ENCODE data around the gene ACSL1. TPM values are rescaled to one million over a fixed set of nuclear protein-coding genes. Genes with fewer than 3 reads are reported as not detected.

The ACSL1 gene
- total and polyA plus RNA-seq, 2 donors (not counting 3 experiments of a cell fraction or from before 2014, with no cell fraction given), result 7.3 to 17.7 TPM

DNA sequence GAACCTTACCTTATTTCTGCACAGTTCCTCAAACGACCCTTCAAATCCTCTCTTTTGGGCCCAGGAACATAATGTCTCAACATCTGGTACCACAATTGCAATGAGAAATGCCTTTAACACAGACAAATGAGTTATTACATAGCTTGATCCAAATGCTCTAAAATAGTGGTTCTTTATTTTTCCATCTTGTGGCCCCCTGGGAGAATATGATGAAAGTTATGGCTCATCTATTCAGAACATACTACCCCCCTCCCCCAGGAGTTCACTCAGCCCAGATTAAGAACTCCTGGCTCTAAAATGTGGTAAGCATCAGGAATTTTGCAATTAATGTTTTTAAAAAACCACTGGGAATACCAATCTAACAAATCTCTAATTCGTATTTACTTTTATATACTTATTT, 68.0 kb downstream of the ACSL1 start:
- Histone ChIP-seq H3K36me3 (ENCODE audit: control insufficient read depth in 2 of 2, extremely low read depth in 1 of 2, insufficient read depth in 2 of 2, low read length in 2 of 2) (no peaks in the 10 kb centered on the region), H2AFZ (ENCODE audit: low read depth, low read length) (no peak overlapping the region), H3K27ac (ENCODE audit: insufficient read depth, low read depth, low read length) (no peak overlapping the region), H3K9me1 (replicated peaks; ENCODE audit: control insufficient read depth, extremely low read depth, insufficient read depth, low read length) (no peaks in the 10 kb centered on the region), H3K4me3 (replicated peaks in 1 of 3; ENCODE audit: insufficient read depth in 1 of 3, low read depth in 1 of 3, low read length in 3 of 3) (no peak overlapping the region), H3K9ac (replicated peaks; ENCODE audit: extremely low read depth, insufficient read depth, low read length) (no peak overlapping the region), H3K27me3 (ENCODE audit: control insufficient read depth in 2 of 2, insufficient read depth in 2 of 2, low read length in 2 of 2) (no peaks in the 10 kb centered on the region), H4K20me1 (replicated peaks; ENCODE audit: control insufficient read depth, extremely low read depth, insufficient read depth, low read length) (no peaks in the 10 kb centered on the region), H3K79me2 (ENCODE audit: control insufficient read depth, insufficient read depth, low read length) (no peaks in the 10 kb centered on the region), H3K4me1 (ENCODE audit: control insufficient read depth, extremely low read depth, insufficient read depth, low read length) (no peaks in the 10 kb centered on the region), H3K9me3 (replicated peaks; ENCODE audit: control insufficient read depth, insufficient read depth, low read length) (no peaks in the 10 kb centered on the region), H3K4me2 (ENCODE audit: insufficient read depth, low read length) (no peak overlapping the region)
- ChIA-PET POLR2A (no interaction called here), CTCF (interaction anchor here (1.0 kb wide), 1 partner anchor 12 kb away, joined by 4 read pairs; no protein-coding TSS in a partner anchor)
- dilution Hi-C loops (cut with MboI; ENCODE audit: extremely low pct_ligation_motif_present, low sequenced_read_pairs) (no loop called here), intact Hi-C loops (cut with micrococcal nuclease) (no loop called here)
- no peak for DNase-seq (ENCODE audit: low read depth, low spot score)
- TF ChIP-seq, protein P1, sequence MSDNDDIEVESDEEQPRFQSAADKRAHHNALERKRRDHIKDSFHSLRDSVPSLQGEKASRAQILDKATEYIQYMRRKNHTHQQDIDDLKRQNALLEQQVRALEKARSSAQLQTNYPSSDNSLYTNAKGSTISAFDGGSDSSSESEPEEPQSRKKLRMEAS (IDR thresholded peaks at IDR 0.05; ENCODE audit: insufficient read depth, insufficient read length), result no peak
- TF ChIP-seq POLR2AphosphoS5 (IDR thresholded peaks at IDR 0.05; ENCODE audit: insufficient read depth, low read depth, low read length), result no peak
- TF ChIP-seq POLR2A (IDR thresholded peaks at IDR 0.05; ENCODE audit: low read depth, low read length), result no peak
- no peak for TF ChIP-seq GATA2 (IDR thresholded peaks at IDR 0.05; ENCODE audit: insufficient read depth, insufficient read length, low read depth, low read length)
- TF ChIP-seq JUN (IDR thresholded peaks at IDR 0.05; ENCODE audit: borderline replicate concordance, insufficient read depth, insufficient read length, low read depth), result no peak
- TF ChIP-seq EZH2 (IDR thresholded peaks at IDR 0.05; ENCODE audit: borderline replicate concordance, low read depth, low read length, severe bottlenecking), result no peak
- TF ChIP-seq MYC (IDR thresholded peaks at IDR 0.05; ENCODE audit: low read depth, low read length), result no peak
- no peak for TF ChIP-seq FOS (IDR thresholded peaks at IDR 0.05; ENCODE audit: borderline replicate concordance, insufficient read depth, low read length)
- TF ChIP-seq, protein P2, sequence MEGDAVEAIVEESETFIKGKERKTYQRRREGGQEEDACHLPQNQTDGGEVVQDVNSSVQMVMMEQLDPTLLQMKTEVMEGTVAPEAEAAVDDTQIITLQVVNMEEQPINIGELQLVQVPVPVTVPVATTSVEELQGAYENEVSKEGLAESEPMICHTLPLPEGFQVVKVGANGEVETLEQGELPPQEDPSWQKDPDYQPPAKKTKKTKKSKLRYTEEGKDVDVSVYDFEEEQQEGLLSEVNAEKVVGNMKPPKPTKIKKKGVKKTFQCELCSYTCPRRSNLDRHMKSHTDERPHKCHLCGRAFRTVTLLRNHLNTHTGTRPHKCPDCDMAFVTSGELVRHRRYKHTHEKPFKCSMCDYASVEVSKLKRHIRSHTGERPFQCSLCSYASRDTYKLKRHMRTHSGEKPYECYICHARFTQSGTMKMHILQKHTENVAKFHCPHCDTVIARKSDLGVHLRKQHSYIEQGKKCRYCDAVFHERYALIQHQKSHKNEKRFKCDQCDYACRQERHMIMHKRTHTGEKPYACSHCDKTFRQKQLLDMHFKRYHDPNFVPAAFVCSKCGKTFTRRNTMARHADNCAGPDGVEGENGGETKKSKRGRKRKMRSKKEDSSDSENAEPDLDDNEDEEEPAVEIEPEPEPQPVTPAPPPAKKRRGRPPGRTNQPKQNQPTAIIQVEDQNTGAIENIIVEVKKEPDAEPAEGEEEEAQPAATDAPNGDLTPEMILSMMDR (IDR thresholded peaks at IDR 0.05; ENCODE audit: extremely low read depth in 1 of 2, insufficient read depth in 1 of 2, low read depth in 1 of 2, low read length in 2 of 2), result no peak
- no peak for FAIRE-seq
- no TSS peak for BruUV-seq (replicated peaks)

Measured in endothelial cell of umbilical vein (primary cell).